Esophagus muscularis mucosa (tissue), 3 donors: ENCODE results near the gene ECE1.
"Not testable (repeated sequence)": the region's sequence is repeated elsewhere in the genome, so short reads cannot be mapped to it uniquely, and the experiment has no call there.

ENCODE experiments used
- POLR2A ChIP-seq: fragments of 450-650 bp; IDR thresholded peaks from one replicate; pipeline ENCODE4 v1.6.1; 2017; ENCODE audit warnings: antibody characterized with exemption, moderate library complexity, mild to moderate bottlenecking, low read depth
- TF ChIP-seq, protein P1 (sequence below), 3 experiments: fragments of 200-600 bp in 2 of 3; fragments of 450-650 bp in 1 of 3; sonication (generic) in 2 of 3; IDR thresholded peaks; one replicate each; pipeline ENCODE4 v1.5.1; 2017 to 2019; ENCODE audit warnings: antibody characterized with exemption in 3 of 3, mild to moderate bottlenecking in 2 of 3, moderate library complexity in 1 of 3

DNA sequence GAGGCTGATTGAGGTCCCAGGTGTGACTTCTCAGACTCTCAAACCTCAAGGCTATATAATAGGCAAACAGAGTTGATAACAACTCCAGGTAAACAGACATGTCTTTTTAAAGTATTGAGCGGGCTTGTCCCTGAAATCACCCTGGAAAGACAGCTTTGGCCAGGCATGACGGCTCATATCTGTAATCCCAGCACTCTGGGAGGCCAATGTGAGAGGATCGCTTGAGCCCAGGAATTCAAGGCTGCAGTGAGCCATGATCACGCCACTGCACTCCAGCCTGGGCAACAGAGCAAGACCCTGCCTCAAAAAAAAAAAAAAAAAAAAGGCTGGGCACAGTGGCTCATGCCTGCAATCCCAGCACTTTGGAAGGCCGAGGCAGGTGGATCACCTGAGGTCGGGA lies 4.9 kb downstream of the ECE1 start:
- TF ChIP-seq, protein P1, sequence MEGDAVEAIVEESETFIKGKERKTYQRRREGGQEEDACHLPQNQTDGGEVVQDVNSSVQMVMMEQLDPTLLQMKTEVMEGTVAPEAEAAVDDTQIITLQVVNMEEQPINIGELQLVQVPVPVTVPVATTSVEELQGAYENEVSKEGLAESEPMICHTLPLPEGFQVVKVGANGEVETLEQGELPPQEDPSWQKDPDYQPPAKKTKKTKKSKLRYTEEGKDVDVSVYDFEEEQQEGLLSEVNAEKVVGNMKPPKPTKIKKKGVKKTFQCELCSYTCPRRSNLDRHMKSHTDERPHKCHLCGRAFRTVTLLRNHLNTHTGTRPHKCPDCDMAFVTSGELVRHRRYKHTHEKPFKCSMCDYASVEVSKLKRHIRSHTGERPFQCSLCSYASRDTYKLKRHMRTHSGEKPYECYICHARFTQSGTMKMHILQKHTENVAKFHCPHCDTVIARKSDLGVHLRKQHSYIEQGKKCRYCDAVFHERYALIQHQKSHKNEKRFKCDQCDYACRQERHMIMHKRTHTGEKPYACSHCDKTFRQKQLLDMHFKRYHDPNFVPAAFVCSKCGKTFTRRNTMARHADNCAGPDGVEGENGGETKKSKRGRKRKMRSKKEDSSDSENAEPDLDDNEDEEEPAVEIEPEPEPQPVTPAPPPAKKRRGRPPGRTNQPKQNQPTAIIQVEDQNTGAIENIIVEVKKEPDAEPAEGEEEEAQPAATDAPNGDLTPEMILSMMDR (IDR thresholded peaks at IDR 0.05) = not testable (repeated sequence)
- TF ChIP-seq POLR2A = not testable (repeated sequence)
